Inferior parietal cortex (tissue), 1 donor: ENCODE measurements around the gene COX20.

Experiments used
- DNase-seq: peaks from one replicate; pipeline ENCODE4 v3.0.0-alpha.2; 2016; ENCODE audit errors: extremely low spot score

The COX20 gene

GRCh38 chr1:244851546-244852231 is 16.2 kb downstream of the COX20 start:
- DNase-seq, result no peak

GRCh38 chr1:244852694-244853093 is 17.2 kb downstream of the COX20 start:
- no peak for DNase-seq

GRCh38 chr1:244854166-244854565 is 18.7 kb downstream of the COX20 start:
- no peak for DNase-seq

GRCh38 chr1:244854865-244855578 is 19.6 kb downstream of the COX20 start:
- DNase-seq, result no peak

- no peak for DNase-seq
Measured at GRCh38 chr1:244857761-244858160, 22.3 kb downstream of the COX20 start.

GRCh38 chr1:244858357-244858756 is 22.9 kb downstream of the COX20 start:
- DNase-seq, result no peak

GRCh38 chr1:244860078-244860477 is 24.6 kb downstream of the COX20 start:
- no peak for DNase-seq

- DNase-seq, result no peak
Measured at GRCh38 chr1:244860914-244861610, 25.6 kb downstream of the COX20 start.

GRCh38 chr1:244861683-244862082 is 26.2 kb downstream of the COX20 start:
- DNase-seq, result no peak

- DNase-seq, result no peak
Measured at GRCh38 chr1:244862354-244862698, 26.9 kb downstream of the COX20 start.

GRCh38 chr1:244862699-244863490 is 27.4 kb downstream of the COX20 start:
- peak; percentile 88 for DNase-seq

GRCh38 chr1:244863491-244864252 is 28.2 kb downstream of the COX20 start:
- no peak for DNase-seq

GRCh38 chr1:244864253-244865027 is 29.0 kb downstream of the COX20 start, which contains the start of gene HNRNPU:
Gene HNRNPU (minus strand): TSS chr1:244864543. CDS start chr1:244864307, 236 bp downstream.
- peak; percentile 98 for DNase-seq

- no peak for DNase-seq
Measured at GRCh38 chr1:244865028-244865371, 29.5 kb downstream of the COX20 start.

- DNase-seq, result no peak
Measured at GRCh38 chr1:244865820-244866219, 30.4 kb downstream of the COX20 start.

- DNase-seq, result no peak
Measured at GRCh38 chr1:244866355-244866754, 30.9 kb downstream of the COX20 start.

GRCh38 chr1:244868484-244869363 is 33.3 kb downstream of the COX20 start:
- no peak for DNase-seq

- DNase-seq, result no peak
Measured at GRCh38 chr1:244869364-244869827, 33.9 kb downstream of the COX20 start.

- DNase-seq, result no peak
Measured at GRCh38 chr1:244869950-244870349, 34.5 kb downstream of the COX20 start.
